Erythroblast (primary cell): ENCODE measurements around the gene NECTIN4.
A peak's percentile ranks its signal among the peaks of the same experiment; 100 is the strongest.
"Not testable (repeated sequence)": the region's sequence is repeated elsewhere in the genome, so short reads cannot be mapped to it uniquely, and the experiment has no call there.

Source experiments
- DNase-seq, 2 experiments: peaks; one replicate each; lab custom pipeline; 2025; lab: John Stamatoyannopoulos, UW
- GATA1 ChIP-seq: IDR thresholded peaks from 2 replicates; pipeline ENCODE4 v1.6.1; 2011; ENCODE audit warnings: low read depth, mild to moderate bottlenecking, control low read depth, low read length, moderate library complexity
- POLR2A ChIP-seq: IDR thresholded peaks from 2 replicates; pipeline ENCODE4 v1.6.1; 2011; ENCODE audit warnings: mild to moderate bottlenecking, low read length

NECTIN4 gene

GRCh38 chr1:161031874-161032273, 57.5 kb downstream of the NECTIN4 start:
- TF ChIP-seq GATA1, result no peak
- TF ChIP-seq POLR2A, result no peak
- DNase-seq, result no peak

- DNase-seq, result not testable (repeated sequence)
These were observed 59.9 kb downstream of the NECTIN4 start for GRCh38 chr1:161029466-161029865.

- DNase-seq, result not testable (repeated sequence)
These were observed 62.4 kb downstream of the NECTIN4 start for GRCh38 chr1:161026954-161027353.

GRCh38 chr1:161022432-161022831, 66.9 kb downstream of the NECTIN4 start:
- DNase-seq, result not testable (repeated sequence)

- no peak for TF ChIP-seq POLR2A
- TF ChIP-seq GATA1, result no peak
- peak; percentile 38 to 54 for DNase-seq
These were observed 67.4 kb downstream of the NECTIN4 start for GRCh38 chr1:161021970-161022353.

GRCh38 chr1:161021165-161021969, 68.0 kb downstream of the NECTIN4 start:
- peak; percentile 91 to 93 for DNase-seq
- TF ChIP-seq GATA1 (no peak), POLR2A (peak; percentile 84)
